Naive thymus-derived CD4-positive, alpha-beta T cell (primary cell): ENCODE measurements around the gene MBIP. TPM values are rescaled to one million over a fixed set of nuclear protein-coding genes. Genes with fewer than 3 reads are reported as not detected.

ENCODE experiments used
- polyA plus RNA-seq, 2 donors: library from polyadenylated mRNA; unstranded; fragments of 300-500 nt; fragmentation: Illumina TruSeq; gene quantifications; one replicate each; pipeline ENCODE4 v1.2.3, GENCODE V29; 2021
- total RNA-seq, 6 experiments: library from RNA in 5 of 6; stranded (reverse) in 5 of 6; gene quantifications; 1 replicate in 5 of 6; 2 replicates in 1 of 6; pipeline ENCODE4 v1.2.3 and lab custom pipeline; 2021 to 2026

Gene MBIP
- total and polyA plus RNA-seq, 7 experiments from 2014 or later: 22.5 to 42.7 (median 24.7) TPM

Other genes starting within 250 kb of the MBIP start
- not detected for gene PTCSC3, start 143.9 kb downstream of the MBIP start, total RNA-seq
- gene PTCSC3, start 143.9 kb downstream of the MBIP start, polyA plus RNA-seq: not detected
- gene NKX2-1, start 199.6 kb upstream of the MBIP start, total RNA-seq: not detected
- gene NKX2-1, start 199.6 kb upstream of the MBIP start, polyA plus RNA-seq: not detected